Measurements from ENCODE around the gene CYB5A.

CYB5A gene

DNA sequence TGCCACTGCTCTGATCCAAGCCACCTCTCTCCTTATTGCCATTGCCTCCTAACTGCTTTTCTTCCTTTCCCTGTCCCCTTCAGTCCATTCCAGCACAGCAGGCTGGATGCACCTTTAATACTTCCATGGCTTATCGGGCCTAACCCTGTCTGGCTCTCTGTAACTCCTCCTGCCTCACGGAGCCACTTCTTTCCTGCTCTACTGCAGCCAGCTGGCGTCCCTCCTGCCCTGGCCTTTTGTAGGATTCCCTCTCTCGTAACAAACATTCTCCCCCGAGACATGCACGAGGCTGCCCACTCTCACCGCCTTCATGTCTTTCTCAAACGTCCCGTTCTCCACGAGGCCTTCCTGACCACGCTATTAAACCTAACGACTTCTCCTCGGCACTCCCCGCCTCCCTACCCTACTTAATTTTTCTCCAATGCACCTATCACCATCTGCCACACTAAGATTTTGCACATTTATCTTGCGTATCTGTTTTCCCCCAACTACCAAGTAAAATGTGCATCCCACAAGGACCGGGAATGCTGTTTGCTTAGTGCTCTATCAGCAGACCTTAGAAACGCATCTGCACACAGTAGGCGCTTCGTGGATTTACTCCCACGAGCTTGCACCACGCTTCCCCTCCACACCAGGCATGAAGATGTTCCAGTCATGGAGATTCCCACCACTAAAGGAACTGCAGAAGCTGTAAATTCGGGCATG is 23.1 kb upstream of the CYB5A start:
- TF ChIP-seq CTCF (IDR thresholded peaks at IDR 0.05; ENCODE audit: control insufficient read depth, insufficient read depth, low read depth, low read length, missing control alignments), result no peak
- no peak overlapping the region for H3K4me3 ChIP-seq (ENCODE audit: control insufficient read depth, low read depth, low read length)
- no peak for DNase-seq (ENCODE audit: low read depth)

DNA sequence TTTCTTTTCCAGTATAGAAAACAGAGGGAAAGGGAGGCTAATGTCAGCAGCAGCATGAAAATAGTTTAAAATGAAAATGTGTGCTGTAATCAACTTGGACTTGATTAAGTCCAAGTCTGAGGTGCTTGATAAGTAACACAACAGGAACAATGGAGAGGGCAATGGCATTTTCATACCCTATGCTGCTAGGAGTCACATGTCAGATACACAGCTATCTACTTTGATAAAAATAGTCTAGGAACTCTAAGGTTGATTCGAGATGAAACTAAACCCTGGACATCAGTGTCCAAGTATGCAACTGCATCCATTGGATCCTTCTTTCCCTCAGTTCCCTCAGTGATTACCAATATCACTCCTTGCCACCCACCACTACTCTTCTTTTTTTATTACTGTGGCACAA is 19.2 kb upstream of the CYB5A start:
- TF ChIP-seq CTCF (IDR thresholded peaks at IDR 0.05; ENCODE audit: control insufficient read depth, insufficient read depth, low read depth, low read length, missing control alignments), result no peak
- DNase-seq (ENCODE audit: low read depth), result no peak
- no peak overlapping the region for H3K4me3 ChIP-seq (ENCODE audit: control insufficient read depth, low read depth, low read length)

DNA sequence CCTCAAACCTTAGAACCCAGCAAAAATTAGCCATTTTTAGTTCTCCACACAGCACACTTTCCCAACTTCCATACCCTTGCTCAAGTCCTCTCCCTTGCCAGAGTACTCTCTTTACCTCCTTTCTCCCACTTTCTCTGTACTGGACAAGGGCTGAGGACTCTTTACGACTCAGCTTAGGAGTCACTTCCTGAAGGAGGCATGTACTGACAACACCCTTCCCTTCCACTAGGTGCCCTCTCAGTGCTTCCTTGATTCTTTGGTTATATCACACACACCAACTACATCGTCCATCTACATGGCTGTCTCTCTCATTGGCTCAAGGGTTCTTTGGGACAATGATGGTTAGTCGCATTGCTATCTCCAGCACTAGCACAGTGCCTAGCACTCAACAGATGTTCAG is 18.6 kb upstream of the CYB5A start:
- no peak for DNase-seq (ENCODE audit: low read depth)
- H3K4me3 ChIP-seq (ENCODE audit: control insufficient read depth, low read depth, low read length), result no peak overlapping the region
- TF ChIP-seq CTCF (IDR thresholded peaks at IDR 0.05; ENCODE audit: control insufficient read depth, insufficient read depth, low read depth, low read length, missing control alignments), result peak; percentile 64

DNA sequence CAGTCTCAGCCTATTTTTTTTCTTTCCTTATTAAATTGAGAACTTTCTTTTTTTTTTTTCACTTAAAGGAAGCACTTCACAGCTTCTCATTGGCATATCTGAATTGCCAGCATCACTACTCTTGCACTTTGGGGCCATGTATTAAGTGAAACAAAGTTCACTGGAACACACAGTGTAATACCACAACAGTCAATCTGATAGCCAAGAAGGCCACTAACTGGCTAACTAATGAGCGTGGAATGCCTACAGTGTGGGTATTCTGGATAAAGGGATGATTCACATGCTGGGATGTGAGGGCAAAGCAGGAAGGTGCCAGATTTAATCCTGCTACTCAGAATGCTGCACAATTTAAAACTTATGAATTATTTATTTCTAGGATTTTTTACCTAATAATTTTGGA is 12.2 kb upstream of the CYB5A start:
- no peak for DNase-seq (ENCODE audit: low read depth)
- no peak for TF ChIP-seq CTCF (IDR thresholded peaks at IDR 0.05; ENCODE audit: control insufficient read depth, insufficient read depth, low read depth, low read length, missing control alignments)
- no peak overlapping the region for H3K4me3 ChIP-seq (ENCODE audit: control insufficient read depth, low read depth, low read length)

GRCh38 chr18:74303306-74303705 is 11.5 kb upstream of the CYB5A start:
- no peak for TF ChIP-seq CTCF (IDR thresholded peaks at IDR 0.05; ENCODE audit: control insufficient read depth, insufficient read depth, low read depth, low read length, missing control alignments)
- no peak for DNase-seq (ENCODE audit: low read depth)
- no peak overlapping the region for H3K4me3 ChIP-seq (ENCODE audit: control insufficient read depth, low read depth, low read length)

DNA sequence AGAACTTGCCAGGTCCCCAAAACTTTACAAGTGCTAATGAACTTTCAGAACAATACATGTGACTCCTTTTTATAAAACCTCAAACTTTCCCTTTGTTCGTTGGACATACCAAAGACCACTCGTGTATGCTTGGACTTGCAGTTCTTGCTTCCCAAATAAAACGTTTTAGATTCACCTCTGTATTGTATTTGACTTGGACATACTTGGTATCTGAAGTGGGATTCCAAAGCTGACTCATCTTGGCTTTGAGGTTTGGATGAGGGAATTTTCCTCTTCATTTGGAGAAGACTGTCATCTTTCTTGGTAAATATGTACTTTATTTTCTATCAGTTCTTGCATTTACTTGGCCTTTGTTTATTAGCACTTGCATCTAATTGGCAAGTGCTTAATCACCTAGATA is 8.0 kb upstream of the CYB5A start:
- DNase-seq (ENCODE audit: low read depth), result no peak
- TF ChIP-seq CTCF (IDR thresholded peaks at IDR 0.05; ENCODE audit: control insufficient read depth, insufficient read depth, low read depth, low read length, missing control alignments), result no peak

More for the DNA sequence above, 8.0 kb upstream of the CYB5A start:
- no peak overlapping the region for H3K4me3 ChIP-seq (ENCODE audit: control insufficient read depth, low read depth, low read length)
